Nephron (organoid): ENCODE measurements around the gene PRKAB1.

ENCODE experiments used
- H3K27ac Mint-ChIP-seq, 3 experiments: 2 replicates each; pipeline ENCODE4 v1.8.0; 2020; ENCODE audit warnings: mixed read lengths in 3 of 3, mild to moderate bottlenecking in 2 of 3, moderate library complexity in 1 of 3
- H3K27me3 Mint-ChIP-seq: 2 replicates; pipeline ENCODE4 v1.8.0; 2021; ENCODE audit warnings: low read depth, mild to moderate bottlenecking, moderate library complexity, mixed read lengths
- H3K36me3 Mint-ChIP-seq: 2 replicates; pipeline ENCODE4 v1.8.0; 2020; ENCODE audit warnings: low read depth, mixed read lengths
- H3K4me1 Mint-ChIP-seq: 2 replicates; pipeline ENCODE4 v1.8.0; 2020; ENCODE audit warnings: mixed read lengths
- H3K4me3 Mint-ChIP-seq, 3 experiments: 2 replicates each; pipeline ENCODE4 v1.8.0; 2020; ENCODE audit warnings: mild to moderate bottlenecking in 3 of 3, mixed read lengths in 3 of 3, moderate library complexity in 2 of 3
- H3K9me3 Mint-ChIP-seq: 2 replicates; pipeline ENCODE4 v1.8.0; 2020; ENCODE audit warnings: mixed read lengths
- CTCF ChIP-seq, 3 experiments: fragments of 200-600 bp; sonication (generic); IDR thresholded peaks; one replicate each; pipeline ENCODE4 v1.5.0; 2021; ENCODE audit warnings: antibody characterized with exemption in 3 of 3; ENCODE audit not compliant: unreplicated experiment in 3 of 3

Gene PRKAB1

GRCh38 chr12:119712721-119713120 lies 44.8 kb downstream of the PRKAB1 start:
- peaks cover 70% of the 10 kb centered on the region for H3K36me3 Mint-ChIP-seq
- peaks cover 13% of the 10 kb centered on the region for H3K4me1 Mint-ChIP-seq
- H3K27ac Mint-ChIP-seq, result peak overlapping the region in 1 of 3 experiments; percentile 96
- no peak overlapping the region for H3K4me3 Mint-ChIP-seq
- no peak for TF ChIP-seq CTCF (IDR thresholded peaks at IDR 0.05; ENCODE audit: unreplicated experiment in 3 of 3)
- H3K27me3 Mint-ChIP-seq, result no peaks in the 10 kb centered on the region
- no peaks in the 10 kb centered on the region for H3K9me3 Mint-ChIP-seq

GRCh38 chr12:119713551-119714031 lies 45.7 kb downstream of the PRKAB1 start:
- Mint-ChIP-seq H3K4me1 (peaks cover 13% of the 10 kb centered on the region), H3K36me3 (peaks cover 72% of the 10 kb centered on the region), H3K27me3 (no peaks in the 10 kb centered on the region), H3K27ac (peak overlapping the region in 1 of 3 experiments; percentile 96), H3K9me3 (no peaks in the 10 kb centered on the region), H3K4me3 (no peak overlapping the region)
- no peak for TF ChIP-seq CTCF (IDR thresholded peaks at IDR 0.05; ENCODE audit: unreplicated experiment in 3 of 3)

GRCh38 chr12:119714614-119715267 lies 46.8 kb downstream of the PRKAB1 start:
- H3K4me1 Mint-ChIP-seq, result peaks cover 13% of the 10 kb centered on the region
- TF ChIP-seq CTCF (IDR thresholded peaks at IDR 0.05; ENCODE audit: unreplicated experiment in 3 of 3), result no peak
- H3K4me3 Mint-ChIP-seq, result no peak overlapping the region
- H3K27me3 Mint-ChIP-seq, result no peaks in the 10 kb centered on the region
- no peaks in the 10 kb centered on the region for H3K9me3 Mint-ChIP-seq
- H3K27ac Mint-ChIP-seq, result peak overlapping the region in 1 of 3 experiments; percentile 96
- peaks cover 68% of the 10 kb centered on the region for H3K36me3 Mint-ChIP-seq

- Mint-ChIP-seq H3K4me3 (no peak overlapping the region), H3K27ac (peak overlapping the region in 1 of 3 experiments; percentile 96), H3K9me3 (no peaks in the 10 kb centered on the region), H3K27me3 (no peaks in the 10 kb centered on the region), H3K36me3 (peaks cover 67% of the 10 kb centered on the region), H3K4me1 (peaks cover 13% of the 10 kb centered on the region)
- no peak for TF ChIP-seq CTCF (IDR thresholded peaks at IDR 0.05; ENCODE audit: unreplicated experiment in 3 of 3)
These were observed 47.3 kb downstream of the PRKAB1 start for GRCh38 chr12:119715268-119715620.

- Mint-ChIP-seq H3K4me1 (peaks cover 4% of the 10 kb centered on the region), H3K9me3 (no peaks in the 10 kb centered on the region), H3K36me3 (peaks cover 43% of the 10 kb centered on the region), H3K27me3 (no peaks in the 10 kb centered on the region), H3K4me3 (no peak overlapping the region), H3K27ac (no peak overlapping the region)
- TF ChIP-seq CTCF (IDR thresholded peaks at IDR 0.05; ENCODE audit: unreplicated experiment in 3 of 3), result no peak
These were observed 50.2 kb downstream of the PRKAB1 start for GRCh38 chr12:119718141-119718540.

- no peaks in the 10 kb centered on the region for H3K27me3 Mint-ChIP-seq
- peaks cover 29% of the 10 kb centered on the region for H3K36me3 Mint-ChIP-seq
- no peak for TF ChIP-seq CTCF (IDR thresholded peaks at IDR 0.05; ENCODE audit: unreplicated experiment in 3 of 3)
- no peak overlapping the region for H3K4me3 Mint-ChIP-seq
- peaks cover 4% of the 10 kb centered on the region for H3K4me1 Mint-ChIP-seq
- no peaks in the 10 kb centered on the region for H3K9me3 Mint-ChIP-seq
- no peak overlapping the region for H3K27ac Mint-ChIP-seq
These were observed 52.4 kb downstream of the PRKAB1 start for GRCh38 chr12:119720349-119720748.
